Tibial artery (tissue), 4 donors: Measurements from ENCODE around the gene EPB41L4B.

Source experiments
- DNase-seq, 2 donors: peaks; one replicate each; pipeline ENCODE4 v3.0.0-alpha.2; 2019
- H3K27ac ChIP-seq, 2 donors: fragments of 200-600 bp; sonication (generic) in 1 of 2; 1 replicate in 1 of 2; 2 replicates in 1 of 2; pipeline ENCODE4 v1.5.1; 2018 to 2019; ENCODE audit warnings: mild to moderate bottlenecking in 1 of 2
- H3K27me3 ChIP-seq, 2 donors: fragments of 200-600 bp; sonication (generic) in 1 of 2; one replicate each; pipeline versions ENCODE4 v1.5.1 to v1.6.0; 2016 to 2019
- H3K36me3 ChIP-seq, 3 donors: fragments of 200-600 bp; sonication (generic) in 2 of 3; one replicate each; pipeline ENCODE4 v1.5.1; 2016 to 2019; ENCODE audit warnings: mild to moderate bottlenecking in 2 of 3
- H3K4me1 ChIP-seq, 4 donors: fragments of 200-600 bp; sonication (generic) in 2 of 4; 1 replicate in 3 of 4; 2 replicates in 1 of 4; pipeline ENCODE4 v1.5.1; 2016 to 2019
- H3K4me3 ChIP-seq, 2 donors: fragments of 200-600 bp; sonication (generic) in 1 of 2; 1 replicate in 1 of 2; 2 replicates in 1 of 2; pipeline ENCODE4 v1.5.1; 2018 to 2019; ENCODE audit warnings: mild to moderate bottlenecking in 2 of 2
- H3K9me3 ChIP-seq, 3 donors: fragments of 200-600 bp; sonication (generic) in 1 of 3; one replicate each; pipeline ENCODE4 v1.5.1; 2016 to 2019
- intact Hi-C: fragments of 100-400 bp; cut with DNase I; formaldehyde crosslinking; loops from one replicate; pipeline ENCODE4 v1.15.0; 2023; ENCODE audit warnings: low total_unique reads
- TF ChIP-seq, protein P1 (sequence below), 2 experiments: fragments of 200-600 bp in 1 of 2; fragments of 450-650 bp in 1 of 2; IDR thresholded peaks; one replicate each; pipeline ENCODE4 v1.5.1; 2017 to 2019; ENCODE audit warnings: antibody characterized with exemption in 2 of 2, mild to moderate bottlenecking in 1 of 2, moderate library complexity in 1 of 2

Gene EPB41L4B

DNA sequence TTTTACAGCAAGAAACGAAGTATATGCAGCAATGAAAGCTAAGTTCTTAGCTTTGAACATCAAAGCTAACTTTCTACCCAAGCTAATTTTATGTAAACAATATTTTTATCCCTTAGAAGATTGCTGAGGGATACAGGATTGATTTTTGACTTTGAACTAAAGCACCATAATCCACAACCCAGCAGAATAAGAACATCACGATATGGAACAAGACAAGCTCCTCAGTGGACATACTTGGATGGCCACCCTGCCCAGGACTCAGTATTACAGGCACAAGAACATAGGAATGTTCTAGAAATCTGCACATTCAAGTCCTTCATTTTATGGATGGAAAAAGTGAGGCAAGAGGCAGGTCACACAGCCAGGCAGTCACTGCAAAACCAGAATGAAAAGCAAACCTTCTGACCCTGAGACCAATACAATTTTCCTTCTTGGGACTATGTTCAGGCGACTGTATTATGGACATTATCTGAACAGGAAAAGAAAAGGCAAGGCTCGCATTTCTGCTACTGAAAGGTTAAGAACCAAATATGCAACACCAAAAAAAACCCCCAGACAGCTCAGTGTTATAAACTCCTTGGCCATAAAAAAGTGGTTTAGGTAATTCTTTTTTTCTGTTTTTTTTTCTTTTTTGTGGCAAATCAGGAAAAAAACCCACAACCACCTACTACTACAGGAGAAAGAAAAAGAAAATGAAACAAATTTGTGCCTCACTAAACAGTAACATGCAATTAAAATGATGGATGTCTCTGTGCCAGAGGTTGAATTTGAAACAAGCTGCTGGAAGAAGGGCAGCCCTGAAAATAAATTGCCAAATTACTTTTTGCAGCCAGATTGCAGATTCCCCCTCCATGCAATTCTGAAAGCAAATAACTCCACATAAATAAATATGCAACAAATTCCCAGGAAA, 25.4 kb downstream of the EPB41L4B start:
- H3K36me3 ChIP-seq, result no peaks in the 10 kb centered on the region
- H3K4me1 ChIP-seq, result peaks cover 0 to 3% (median 0%) of the 10 kb centered on the region in 4 donors
- peaks cover 0 to 11% of the 10 kb centered on the region in 2 donors for H3K27me3 ChIP-seq
- TF ChIP-seq, protein P1, sequence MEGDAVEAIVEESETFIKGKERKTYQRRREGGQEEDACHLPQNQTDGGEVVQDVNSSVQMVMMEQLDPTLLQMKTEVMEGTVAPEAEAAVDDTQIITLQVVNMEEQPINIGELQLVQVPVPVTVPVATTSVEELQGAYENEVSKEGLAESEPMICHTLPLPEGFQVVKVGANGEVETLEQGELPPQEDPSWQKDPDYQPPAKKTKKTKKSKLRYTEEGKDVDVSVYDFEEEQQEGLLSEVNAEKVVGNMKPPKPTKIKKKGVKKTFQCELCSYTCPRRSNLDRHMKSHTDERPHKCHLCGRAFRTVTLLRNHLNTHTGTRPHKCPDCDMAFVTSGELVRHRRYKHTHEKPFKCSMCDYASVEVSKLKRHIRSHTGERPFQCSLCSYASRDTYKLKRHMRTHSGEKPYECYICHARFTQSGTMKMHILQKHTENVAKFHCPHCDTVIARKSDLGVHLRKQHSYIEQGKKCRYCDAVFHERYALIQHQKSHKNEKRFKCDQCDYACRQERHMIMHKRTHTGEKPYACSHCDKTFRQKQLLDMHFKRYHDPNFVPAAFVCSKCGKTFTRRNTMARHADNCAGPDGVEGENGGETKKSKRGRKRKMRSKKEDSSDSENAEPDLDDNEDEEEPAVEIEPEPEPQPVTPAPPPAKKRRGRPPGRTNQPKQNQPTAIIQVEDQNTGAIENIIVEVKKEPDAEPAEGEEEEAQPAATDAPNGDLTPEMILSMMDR (IDR thresholded peaks at IDR 0.05), result no peak
- no peaks in the 10 kb centered on the region for H3K9me3 ChIP-seq
- H3K27ac ChIP-seq, result no peak overlapping the region
- intact Hi-C loops, result no loop called here
- DNase-seq, result no peak
- H3K4me3 ChIP-seq, result no peak overlapping the region

DNA sequence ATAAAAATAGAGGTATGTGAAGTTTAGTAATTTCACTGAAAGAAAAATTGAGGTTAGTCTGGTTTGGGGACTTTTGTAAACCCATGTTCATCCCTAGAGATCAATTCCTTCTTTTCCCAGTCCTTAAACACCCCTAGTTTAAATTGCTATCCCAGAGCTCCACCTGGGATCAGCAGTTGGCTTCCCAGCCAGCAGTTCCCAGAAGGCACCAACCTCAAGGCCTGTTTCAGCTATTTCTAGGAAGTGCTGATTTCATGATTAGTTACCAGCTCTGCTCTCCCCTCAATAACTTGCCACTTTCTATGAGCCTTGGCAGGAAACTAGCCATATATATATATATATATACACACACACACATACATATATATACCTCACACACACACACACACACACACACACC, 30.5 kb downstream of the EPB41L4B start:
- no peak overlapping the region for H3K27ac ChIP-seq
- TF ChIP-seq, protein P1 (IDR thresholded peaks at IDR 0.05), result no peak

DNA sequence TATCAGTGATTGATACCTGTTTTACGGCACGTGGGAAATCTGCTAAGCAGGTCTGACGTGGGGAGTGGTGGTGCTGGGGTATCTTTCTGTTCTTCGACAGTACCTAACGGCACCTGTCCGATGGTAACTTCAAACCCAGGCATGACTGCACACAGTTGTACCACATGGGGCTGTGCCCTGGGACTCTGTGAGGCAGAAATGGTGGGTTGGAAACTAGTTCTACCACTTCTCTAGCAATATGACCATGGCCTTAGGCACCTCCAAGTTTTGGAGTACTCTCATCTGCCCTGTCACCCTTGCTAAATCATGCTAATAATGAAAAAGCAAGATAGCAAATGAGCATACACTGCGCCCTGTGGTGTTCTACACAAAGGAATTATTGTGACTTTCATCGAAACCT, 30.9 kb downstream of the EPB41L4B start:
- TF ChIP-seq, protein P1 (IDR thresholded peaks at IDR 0.05), result no peak
- H3K4me3 ChIP-seq, result no peak overlapping the region
- peaks cover 0 to 3% of the 10 kb centered on the region in 2 donors for H3K27me3 ChIP-seq
- no peak overlapping the region for H3K27ac ChIP-seq
- intact Hi-C loops, result no loop called here
- no peaks in the 10 kb centered on the region for H3K9me3 ChIP-seq
- no peaks in the 10 kb centered on the region for H3K4me1 ChIP-seq
- no peaks in the 10 kb centered on the region for H3K36me3 ChIP-seq
- DNase-seq, result no peak

More for the DNA sequence above, 30.5 kb downstream of the EPB41L4B start:
- intact Hi-C loops, result no loop called here
- Histone ChIP-seq H3K27me3 (peaks cover 0 to 3% of the 10 kb centered on the region in 2 donors), H3K36me3 (no peaks in the 10 kb centered on the region), H3K4me1 (peaks cover 0 to 1% (median 0%) of the 10 kb centered on the region in 4 donors), H3K9me3 (no peaks in the 10 kb centered on the region), H3K4me3 (no peak overlapping the region)
- DNase-seq, result no peak

DNA sequence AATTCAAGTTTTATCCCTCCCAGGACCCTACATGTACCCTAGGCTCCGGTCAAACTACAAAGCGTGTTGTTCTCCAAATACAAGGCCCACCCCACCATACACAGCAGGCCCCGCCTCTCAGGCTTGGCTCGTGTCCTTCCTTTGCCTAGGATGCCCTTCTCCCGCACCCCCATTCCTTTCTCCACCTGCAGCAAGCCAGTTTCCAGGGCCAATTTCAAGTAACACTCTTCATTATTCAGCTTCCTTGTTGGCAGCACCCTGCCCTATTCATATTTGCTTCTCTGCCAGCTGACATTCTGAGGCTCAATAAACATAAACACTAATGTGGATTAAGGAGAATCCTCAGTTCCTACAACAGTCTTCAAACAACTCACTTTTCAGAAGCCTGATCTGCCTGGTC, 31.7 kb downstream of the EPB41L4B start:
- intact Hi-C loops, result no loop called here
- Histone ChIP-seq H3K4me1 (no peaks in the 10 kb centered on the region), H3K27me3 (peaks cover 0 to 6% of the 10 kb centered on the region in 2 donors), H3K36me3 (no peaks in the 10 kb centered on the region), H3K9me3 (no peaks in the 10 kb centered on the region), H3K4me3 (no peak overlapping the region), H3K27ac (no peak overlapping the region)
- no peak for DNase-seq
- TF ChIP-seq, protein P1 (IDR thresholded peaks at IDR 0.05), result no peak

DNA sequence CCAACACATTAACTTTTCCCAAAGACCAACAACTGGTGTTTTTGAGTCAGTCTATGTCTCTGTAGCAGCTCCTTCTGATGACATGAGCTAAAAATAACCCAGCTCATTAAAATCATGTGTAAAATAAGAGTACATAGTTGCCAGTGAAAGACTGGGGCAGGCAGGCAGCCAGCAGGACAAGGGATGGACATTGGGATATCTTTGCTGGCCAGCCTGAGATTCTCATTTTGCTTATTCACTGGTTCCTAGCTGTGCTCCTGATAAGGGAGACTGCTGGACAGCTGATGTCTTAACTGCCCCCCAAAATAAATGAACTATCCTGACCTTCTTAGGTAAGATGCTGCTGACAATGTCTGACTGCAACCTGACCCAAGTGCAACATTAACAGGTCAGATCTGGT, 33.9 kb downstream of the EPB41L4B start:
- DNase-seq, result no peak
- Histone ChIP-seq H3K36me3 (no peaks in the 10 kb centered on the region), H3K27me3 (peaks cover 0 to 3% of the 10 kb centered on the region in 2 donors), H3K4me1 (no peaks in the 10 kb centered on the region), H3K4me3 (no peak overlapping the region), H3K9me3 (no peaks in the 10 kb centered on the region), H3K27ac (no peak overlapping the region)
- intact Hi-C loops, result no loop called here
- TF ChIP-seq, protein P1 (IDR thresholded peaks at IDR 0.05), result no peak
